GM10847 (cell line): Measurements from ENCODE around the gene FLRT2.

ENCODE experiments used
- POLR2A ChIP-seq: IDR thresholded peaks from 2 replicates; pipeline ENCODE4 v1.6.1; 2011; ENCODE audit not compliant: insufficient read length; ENCODE audit errors: extremely low read depth

Gene FLRT2

GRCh38 chr14:85702191-85702590 lies 172.2 kb downstream of the FLRT2 start:
- TF ChIP-seq POLR2A, result no peak

GRCh38 chr14:85702997-85703396 lies 173.1 kb downstream of the FLRT2 start:
- no peak for TF ChIP-seq POLR2A
